ENCODE measurements around the gene ZNF574. TPM values are rescaled to one million over a fixed set of nuclear protein-coding genes. Genes with fewer than 3 reads are reported as not detected.

The ZNF574 gene
- total and polyA plus RNA-seq, 2 of the 8 experiments (the other 6 are each of a cell fraction or from before 2014, with no cell fraction given), result 27.0 to 38.8 TPM

DNA sequence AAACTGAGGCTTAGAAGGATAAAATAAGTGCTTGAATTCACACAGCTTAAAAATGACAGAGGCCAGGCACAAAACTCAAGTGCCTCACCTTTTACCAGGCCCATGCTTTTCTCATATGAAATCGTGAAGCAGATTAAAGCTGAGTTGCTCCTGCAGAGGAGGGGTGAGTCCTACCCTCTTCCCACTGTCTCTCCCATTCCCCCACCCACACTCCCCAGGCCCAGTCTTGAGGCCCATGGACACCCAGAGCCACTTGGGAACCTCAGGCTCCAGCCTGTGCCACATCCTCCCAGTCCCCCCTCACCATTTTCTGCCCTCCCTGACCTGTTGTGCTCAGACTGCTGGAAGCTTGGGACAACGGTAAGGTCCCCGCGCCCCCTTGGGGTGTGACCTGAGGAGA, 17.5 kb downstream of the ZNF574 start:
- Histone ChIP-seq H2BK20ac (ENCODE audit: low read length) (no peak overlapping the region), H3K4me1 (replicated peaks in 1 of 4; ENCODE audit: control insufficient read depth in 3 of 4, insufficient read depth in 4 of 4, low read length in 3 of 4) (peaks cover 0 to 18% (median 4%) of the 10 kb centered on the region in 4 experiments; a peak in 6 of 7 replicates), H3K56ac (replicated peaks; ENCODE audit: insufficient read length, low read depth, low read length) (no peak overlapping the region), H3K79me2 (ENCODE audit: control insufficient read depth in 1 of 2, insufficient read depth in 2 of 2, low read length in 2 of 2) (no peaks in the 10 kb centered on the region), H2BK5ac (ENCODE audit: low read depth, low read length) (no peak overlapping the region), H3K36me3 (ENCODE audit: control insufficient read depth in 2 of 4, insufficient read depth in 4 of 4, low read length in 3 of 4) (no peaks in the 10 kb centered on the region), H2AK5ac (ENCODE audit: low read depth, low read length) (no peak overlapping the region), H3K4me3 (ENCODE audit: extremely low read depth in 1 of 4, insufficient read depth in 2 of 4, low read depth in 3 of 4, low read length in 4 of 4) (no peak overlapping the region), H3K23me2 (ENCODE audit: low read depth, low read length) (peaks cover 2% of the 10 kb centered on the region; the same call in 1 of the 2 replicates), H3K18ac (ENCODE audit: extremely low read depth, low read length) (no peak overlapping the region), H4K8ac (ENCODE audit: extremely low read depth, insufficient read depth, low read length) (no peak overlapping the region; the same call in 1 of the 2 replicates), H3K27me3 (replicated peaks in 1 of 4; ENCODE audit: control insufficient read depth in 3 of 4, extremely low read depth in 1 of 4, insufficient read depth in 3 of 4, low read length in 3 of 4) (peaks cover 0 to 5% (median 2%) of the 10 kb centered on the region in 4 experiments; a peak in 2 of 7 replicates), H3K9me3 (ENCODE audit: insufficient read depth in 2 of 2, low read depth in 1 of 2, low read length in 1 of 2) (no peaks in the 10 kb centered on the region), H2BK12ac (ENCODE audit: low read depth, low read length) (no peak overlapping the region), H3K79me1 (ENCODE audit: low read depth, low read length) (no peaks in the 10 kb centered on the region), H3K23ac (ENCODE audit: insufficient read length) (no peak overlapping the region), H3K4me2 (ENCODE audit: insufficient read depth in 1 of 2, low read depth in 2 of 2, low read length in 2 of 2) (no peak overlapping the region), H4K5ac (ENCODE audit: insufficient read length, low read depth, low read length) (no peak overlapping the region), H4K20me1 (replicated peaks in 1 of 2; ENCODE audit: control insufficient read depth in 1 of 2, insufficient read depth in 2 of 2, low read length in 2 of 2) (peaks cover 0 to 1% of the 10 kb centered on the region in 2 experiments), H3K9ac (replicated peaks in 1 of 4; ENCODE audit: extremely low read depth in 1 of 4, low read depth in 3 of 4, low read length in 3 of 4) (no peak overlapping the region; a peak in 1 of 7 replicates), H2AFZ (ENCODE audit: low read length) (no peak overlapping the region), H4K91ac (replicated peaks; ENCODE audit: insufficient read length, low read length) (no peak overlapping the region), H3K14ac (ENCODE audit: insufficient read length) (no peak overlapping the region), H3K4ac (replicated peaks; ENCODE audit: insufficient read length, low read depth, low read length) (no peak overlapping the region), H2BK15ac (ENCODE audit: low read length) (no peak overlapping the region), H3K27ac (ENCODE audit: low read depth, low read length) (no peak overlapping the region), H2BK120ac (replicated peaks; ENCODE audit: low read depth, low read length) (no peak overlapping the region)
- ChIA-PET POLR2A (ENCODE audit: partially characterized antibody) (interaction anchor here (1.0 to 1.6 kb wide), 4 partner anchors 8 to 126 kb away, joined by 3 to 6 read pairs (median 3); no protein-coding TSS in a partner anchor), CTCF (ENCODE audit: partially characterized antibody) (interaction anchor here (0.7 to 4.4 kb wide), 5 partner anchors 8 to 59 kb away, joined by 3 to 33 read pairs (median 8); no protein-coding TSS in a partner anchor)
- 94% methylated on average over 4 of the region's 4 CpGs; no CpG with 5 or more reads in 1 of the 2 experiments for WGBS, 2 experiments (ENCODE audit: extremely low coverage in 1 of 2, insufficient coverage in 1 of 2, insufficient read length in 1 of 2, insufficient replicate concordance in 2 of 2, low coverage in 1 of 2, low lambda C conversion rate in 2 of 2, missing lambda C conversion rate in 1 of 2)
- FAIRE-seq (no peak), DNase-seq (ENCODE audit: low read depth in 1 of 2, low spot score in 2 of 2) (no peak)
- TF ChIP-seq YY1 (IDR thresholded peaks at IDR 0.05; ENCODE audit: low read depth, low read length) (no peak), ZNF274 (IDR thresholded peaks at IDR 0.05; ENCODE audit: borderline replicate concordance, extremely low read depth, low read length) (no peak), PHF8 (conservative IDR thresholded peaks at IDR 0.05; ENCODE audit: low read depth, low read length) (no peak), GABPA (IDR thresholded peaks at IDR 0.05; ENCODE audit: borderline replicate concordance, insufficient read depth, low read length) (no peak), CBX5 (IDR thresholded peaks at IDR 0.05; ENCODE audit: low read depth, low read length) (no peak), CHD2 (IDR thresholded peaks at IDR 0.05; ENCODE audit: low read length) (no peak), FOSL1 (IDR thresholded peaks at IDR 0.05; ENCODE audit: insufficient read depth, low read depth, low read length) (no peak), SP1 (IDR thresholded peaks at IDR 0.05; ENCODE audit: low read depth, low read length) (no peak), POU5F1 (IDR thresholded peaks at IDR 0.05; ENCODE audit: low read depth, low read length) (no peak), HDAC2 (IDR thresholded peaks at IDR 0.05; ENCODE audit: borderline replicate concordance in 1 of 2, low read depth in 2 of 2, low read length in 2 of 2) (no peak), SIN3A (conservative IDR thresholded peaks at IDR 0.05 in 1 of 2, IDR thresholded peaks at IDR 0.05 in 1 of 2; ENCODE audit: low read depth in 1 of 2, low read length in 2 of 2) (no peak), BACH1 (IDR thresholded peaks at IDR 0.05; ENCODE audit: low read length) (no peak), SP2 (IDR thresholded peaks at IDR 0.05; ENCODE audit: low read length) (no peak), NANOG (IDR thresholded peaks at IDR 0.05; ENCODE audit: insufficient read depth, low read depth, low read length, poor library complexity, severe bottlenecking) (no peak)
